ENCODE measurements around the gene LASP1.
A peak's percentile ranks its signal among the peaks of the same experiment; 100 is the strongest.
"Not testable (repeated sequence)": the region's sequence is repeated elsewhere in the genome, so short reads cannot be mapped to it uniquely, and the experiment has no call there.

LASP1 gene

DNA sequence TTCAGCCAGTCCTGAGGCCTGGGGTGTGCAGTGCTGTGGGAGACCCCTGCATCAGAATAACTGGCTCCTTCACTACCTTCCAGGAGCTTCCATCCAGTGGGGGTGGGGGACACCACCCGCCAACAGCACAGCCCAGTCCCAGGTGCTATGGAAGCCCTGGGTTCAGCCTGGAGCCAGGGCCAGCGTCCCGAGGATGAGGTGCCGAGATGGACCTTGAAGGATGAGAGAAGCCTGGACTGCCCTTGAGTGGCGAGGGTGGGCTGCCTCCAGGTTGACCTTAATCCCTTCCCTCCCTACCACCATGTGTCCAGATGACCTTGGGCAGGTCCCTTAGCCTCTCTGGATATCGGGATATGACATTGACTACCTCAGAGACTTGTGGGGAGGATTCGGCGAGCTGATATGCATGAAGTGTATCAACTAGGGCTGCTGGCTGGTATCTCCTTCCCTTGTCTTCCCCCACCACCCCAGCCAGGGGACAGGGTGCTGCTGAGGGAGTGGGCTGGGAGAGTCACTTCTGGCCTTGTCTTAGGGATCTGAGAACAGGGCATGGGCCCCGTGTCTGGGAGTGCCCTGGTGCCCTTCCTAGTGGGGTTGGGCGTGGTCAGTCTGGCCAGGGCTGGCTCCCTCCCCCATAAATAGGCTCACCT, 41.3 kb downstream of the LASP1 start:
- no peak for DNase-seq

DNA sequence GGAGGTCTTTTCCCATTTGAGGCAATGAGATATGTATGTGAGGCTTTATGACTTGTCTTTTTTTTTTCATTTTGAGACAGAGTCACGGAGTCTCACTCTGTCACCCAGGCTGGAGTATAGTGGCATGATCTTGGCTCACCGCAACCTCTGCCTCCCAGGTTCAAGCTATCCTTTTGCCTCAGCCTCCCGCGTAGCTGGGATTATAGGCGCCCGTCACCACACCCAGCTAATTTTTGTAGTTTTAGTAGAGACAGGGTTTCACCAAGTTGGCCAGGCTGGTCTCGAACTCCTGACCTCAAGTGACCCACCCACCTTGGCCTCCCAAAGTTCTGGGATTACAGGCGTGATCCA, 41.8 kb downstream of the LASP1 start:
- DNase-seq: not testable (repeated sequence)

DNA sequence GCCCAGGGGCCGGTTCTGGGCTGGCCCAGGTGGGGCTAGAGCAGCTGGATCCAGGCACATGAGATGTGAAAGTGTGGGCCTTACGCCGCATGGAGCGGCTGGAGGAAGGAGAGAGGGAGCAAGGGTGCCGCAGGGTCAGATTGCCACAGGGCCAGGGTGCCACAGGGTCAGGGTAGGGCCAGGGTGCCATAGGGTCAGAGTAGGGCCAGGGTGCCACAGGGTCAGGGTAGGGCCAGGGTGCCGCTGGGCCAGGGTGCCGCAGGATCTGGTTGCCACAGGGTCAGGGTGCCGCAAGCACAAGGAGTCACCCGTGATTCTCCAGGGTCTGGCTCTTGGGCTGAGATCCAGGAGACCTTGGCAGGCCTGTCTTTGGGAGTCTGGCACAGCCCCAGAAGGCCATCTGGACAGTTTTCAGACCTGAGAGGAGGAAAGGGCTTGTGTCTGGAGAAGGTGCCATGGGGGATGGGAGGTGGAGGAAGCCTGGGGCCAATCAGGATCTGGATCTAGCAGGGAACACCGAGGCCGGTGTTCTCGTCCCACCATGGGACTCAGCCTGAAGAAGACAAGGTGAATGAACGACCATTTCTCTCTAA, 42.5 kb downstream of the LASP1 start:
- no peak for DNase-seq

DNA sequence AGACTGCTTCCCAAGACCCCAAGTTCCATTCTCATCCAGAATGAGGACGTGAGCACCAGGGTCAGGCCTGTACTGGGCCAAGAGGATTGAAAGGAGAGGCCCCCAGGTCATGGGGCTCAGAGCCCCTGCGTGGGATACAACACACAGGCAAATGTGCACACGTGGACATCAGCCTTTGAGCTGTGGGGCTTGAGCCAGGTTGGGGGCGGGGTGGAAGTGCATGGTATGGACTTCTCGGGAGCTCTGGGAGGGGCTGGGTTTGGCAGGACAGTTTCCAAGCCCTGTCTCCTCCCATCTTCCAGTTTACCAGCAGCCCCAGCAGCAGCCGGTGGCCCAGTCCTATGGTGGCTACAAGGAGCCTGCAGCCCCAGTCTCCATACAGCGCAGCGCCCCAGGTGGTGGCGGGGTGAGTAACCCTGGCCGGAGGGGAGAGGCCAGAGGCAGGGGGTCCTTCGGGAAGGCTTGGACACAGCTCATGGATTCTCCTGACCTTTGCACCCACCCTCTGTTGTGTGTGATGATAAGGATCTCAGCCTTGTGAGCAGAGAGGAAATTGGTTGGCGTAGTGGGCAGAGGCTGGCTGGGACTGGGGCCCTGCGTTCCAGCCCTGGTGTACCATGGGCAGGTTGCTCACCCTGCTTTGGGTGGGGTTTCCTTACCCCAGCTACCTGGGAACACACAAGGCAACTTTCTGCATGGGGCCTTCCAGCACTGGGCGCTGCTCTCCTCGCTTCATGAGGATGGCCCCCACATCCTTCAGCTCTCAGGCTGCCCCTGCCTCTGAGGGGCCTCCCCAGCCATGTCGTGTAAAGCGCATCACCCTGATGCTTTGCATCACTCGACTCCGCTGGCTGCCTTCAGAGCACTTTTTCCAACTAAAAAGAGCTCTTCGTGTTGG, 45.1 kb downstream of the LASP1 start:
- DNase-seq: no peak

DNA sequence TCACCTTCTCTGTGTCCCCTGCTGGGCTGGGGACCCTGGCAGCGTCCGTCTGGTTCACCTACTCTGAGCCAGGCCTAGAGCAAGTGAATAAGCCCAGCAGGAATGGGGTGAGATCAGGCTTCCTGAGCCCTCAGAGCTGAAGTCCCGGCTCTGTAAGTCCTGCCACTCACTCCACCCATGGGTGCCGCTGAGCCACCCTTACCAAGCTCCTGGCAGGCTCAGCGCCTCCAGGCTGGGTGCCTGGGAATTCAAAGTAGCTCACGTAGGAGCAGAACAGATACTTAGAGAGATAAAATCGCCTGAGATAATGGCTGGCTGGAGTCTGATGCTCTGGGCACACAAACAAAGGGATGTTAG, 45.8 kb downstream of the LASP1 start:
- no peak for DNase-seq

DNA sequence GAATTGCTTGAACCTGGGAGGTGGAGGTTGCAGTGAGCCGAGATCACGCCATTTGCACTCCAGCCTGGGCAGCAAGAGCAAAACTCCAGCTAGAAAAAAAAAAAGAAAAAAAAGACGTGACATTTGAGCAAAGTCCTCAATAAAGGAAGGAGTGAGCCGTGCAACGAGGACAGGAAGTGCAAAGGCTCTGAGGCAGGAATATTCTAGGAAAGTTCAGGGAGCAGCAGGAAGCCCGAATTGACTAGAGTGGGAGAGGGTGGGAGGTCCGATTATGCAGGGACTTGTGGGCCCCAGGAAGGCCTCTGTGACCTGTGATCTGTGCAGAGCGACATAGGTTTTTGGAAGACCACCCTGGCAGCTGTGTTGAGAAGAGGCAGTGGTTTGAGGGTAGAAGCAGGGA, 46.9 kb downstream of the LASP1 start:
- no peak for DNase-seq

DNA sequence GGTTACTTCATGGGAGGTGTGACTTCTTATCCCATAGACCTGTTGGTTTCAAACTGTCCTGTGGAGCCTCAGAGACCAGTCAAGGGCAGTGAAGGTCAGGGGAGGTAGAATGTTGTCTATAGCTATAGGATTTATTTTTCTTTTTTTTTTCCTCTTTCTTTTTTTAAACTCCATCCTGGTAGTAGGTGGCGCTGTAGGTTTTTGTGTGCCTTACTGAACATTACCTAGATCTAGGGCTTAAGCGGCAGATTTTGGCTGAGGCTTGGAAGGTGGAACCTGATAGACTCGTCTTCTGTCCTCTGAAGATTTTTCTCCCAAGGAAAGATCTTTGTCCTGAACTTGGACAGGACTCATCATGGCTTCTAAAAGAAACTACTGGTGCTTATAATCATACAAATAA, 47.4 kb downstream of the LASP1 start:
- DNase-seq: no peak

DNA sequence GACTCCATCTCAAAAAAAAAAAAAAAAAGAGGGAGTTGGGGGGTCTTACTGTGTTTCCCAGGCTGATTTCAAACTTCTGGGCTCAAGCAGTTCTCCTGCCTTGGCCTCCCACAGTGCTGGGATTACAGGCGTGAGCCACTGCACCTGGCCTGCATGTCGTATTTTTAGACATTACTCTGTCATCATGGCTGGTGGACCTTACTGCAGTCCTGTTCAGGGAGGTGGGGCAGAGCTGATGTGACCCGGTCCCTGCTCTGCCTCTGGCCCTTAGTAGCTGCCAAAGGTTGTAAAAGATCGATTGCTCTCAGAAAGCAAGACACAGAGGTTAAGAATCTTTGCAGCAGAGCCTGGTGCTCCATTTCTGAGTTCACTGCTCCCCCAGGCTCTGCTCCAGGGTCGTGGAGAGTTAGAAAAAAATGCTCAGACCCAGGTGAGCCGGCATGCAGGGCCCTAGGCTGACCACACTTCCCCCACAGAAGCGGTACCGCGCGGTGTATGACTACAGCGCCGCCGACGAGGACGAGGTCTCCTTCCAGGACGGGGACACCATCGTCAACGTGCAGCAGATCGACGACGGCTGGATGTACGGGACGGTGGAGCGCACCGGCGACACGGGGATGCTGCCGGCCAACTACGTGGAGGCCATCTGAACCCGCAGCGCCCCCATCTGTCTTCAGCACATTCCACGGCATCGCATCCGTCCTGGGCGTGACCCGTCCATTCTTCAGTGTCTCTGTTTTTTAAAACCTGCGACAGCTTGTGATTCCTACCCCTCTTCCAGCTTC, 48.5 kb downstream of the LASP1 start:
- no peak for DNase-seq

DNA sequence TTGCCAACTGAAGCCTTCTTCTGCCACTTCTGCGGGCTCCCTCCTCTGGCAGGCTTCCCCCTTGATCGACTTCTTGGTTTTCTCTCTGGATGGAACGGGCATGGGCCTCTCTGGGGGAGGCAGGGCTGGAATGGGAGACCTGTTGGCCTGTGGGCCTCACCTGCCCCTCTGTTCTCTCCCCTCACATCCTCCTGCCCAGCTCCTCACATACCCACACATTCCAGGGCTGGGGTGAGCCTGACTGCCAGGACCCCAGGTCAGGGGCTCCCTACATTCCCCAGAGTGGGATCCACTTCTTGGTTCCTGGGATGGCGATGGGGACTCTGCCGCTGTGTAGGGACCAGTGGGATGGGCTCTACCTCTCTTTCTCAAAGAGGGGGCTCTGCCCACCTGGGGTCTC, 49.1 kb downstream of the LASP1 start:
- DNase-seq: no peak

DNA sequence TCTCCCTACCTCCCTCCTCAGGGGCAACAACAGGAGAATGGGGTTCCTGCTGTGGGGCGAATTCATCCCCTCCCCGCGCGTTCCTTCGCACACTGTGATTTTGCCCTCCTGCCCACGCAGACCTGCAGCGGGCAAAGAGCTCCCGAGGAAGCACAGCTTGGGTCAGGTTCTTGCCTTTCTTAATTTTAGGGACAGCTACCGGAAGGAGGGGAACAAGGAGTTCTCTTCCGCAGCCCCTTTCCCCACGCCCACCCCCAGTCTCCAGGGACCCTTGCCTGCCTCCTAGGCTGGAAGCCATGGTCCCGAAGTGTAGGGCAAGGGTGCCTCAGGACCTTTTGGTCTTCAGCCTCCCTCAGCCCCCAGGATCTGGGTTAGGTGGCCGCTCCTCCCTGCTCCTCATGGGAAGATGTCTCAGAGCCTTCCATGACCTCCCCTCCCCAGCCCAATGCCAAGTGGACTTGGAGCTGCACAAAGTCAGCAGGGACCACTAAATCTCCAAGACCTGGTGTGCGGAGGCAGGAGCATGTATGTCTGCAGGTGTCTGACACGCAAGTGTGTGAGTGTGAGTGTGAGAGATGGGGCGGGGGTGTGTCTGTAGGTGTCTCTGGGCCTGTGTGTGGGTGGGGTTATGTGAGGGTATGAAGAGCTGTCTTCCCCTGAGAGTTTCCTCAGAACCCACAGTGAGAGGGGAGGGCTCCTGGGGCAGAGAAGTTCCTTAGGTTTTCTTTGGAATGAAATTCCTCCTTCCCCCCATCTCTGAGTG, 49.6 kb downstream of the LASP1 start:
- DNase-seq: no peak

DNA sequence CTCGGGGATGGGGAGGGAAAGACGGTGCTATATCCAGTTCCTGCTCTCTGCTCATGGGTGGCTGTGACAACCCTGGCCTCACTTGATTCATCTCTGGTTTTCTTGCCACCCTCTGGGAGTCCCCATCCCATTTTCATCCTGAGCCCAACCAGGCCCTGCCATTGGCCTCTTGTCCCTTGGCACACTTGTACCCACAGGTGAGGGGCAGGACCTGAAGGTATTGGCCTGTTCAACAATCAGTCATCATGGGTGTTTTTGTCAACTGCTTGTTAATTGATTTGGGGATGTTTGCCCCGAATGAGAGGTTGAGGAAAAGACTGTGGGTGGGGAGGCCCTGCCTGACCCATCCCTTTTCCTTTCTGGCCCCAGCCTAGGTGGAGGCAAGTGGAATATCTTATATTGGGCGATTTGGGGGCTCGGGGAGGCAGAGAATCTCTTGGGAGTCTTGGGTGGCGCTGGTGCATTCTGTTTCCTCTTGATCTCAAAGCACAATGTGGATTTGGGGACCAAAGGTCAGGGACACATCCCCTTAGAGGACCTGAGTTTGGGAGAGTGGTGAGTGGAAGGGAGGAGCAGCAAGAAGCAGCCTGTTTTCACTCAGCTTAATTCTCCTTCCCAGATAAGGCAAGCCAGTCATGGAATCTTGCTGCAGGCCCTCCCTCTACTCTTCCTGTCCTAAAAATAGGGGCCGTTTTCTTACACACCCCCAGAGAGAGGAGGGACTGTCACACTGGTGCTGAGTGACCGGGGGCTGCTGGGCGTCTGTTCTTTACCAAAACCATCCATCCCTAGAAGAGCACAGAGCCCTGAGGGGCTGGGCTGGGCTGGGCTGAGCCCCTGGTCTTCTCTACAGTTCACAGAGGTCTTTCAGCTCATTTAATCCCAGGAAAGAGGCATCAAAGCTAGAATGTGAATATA, 50.8 kb downstream of the LASP1 start:
- DNase-seq: no peak

DNA sequence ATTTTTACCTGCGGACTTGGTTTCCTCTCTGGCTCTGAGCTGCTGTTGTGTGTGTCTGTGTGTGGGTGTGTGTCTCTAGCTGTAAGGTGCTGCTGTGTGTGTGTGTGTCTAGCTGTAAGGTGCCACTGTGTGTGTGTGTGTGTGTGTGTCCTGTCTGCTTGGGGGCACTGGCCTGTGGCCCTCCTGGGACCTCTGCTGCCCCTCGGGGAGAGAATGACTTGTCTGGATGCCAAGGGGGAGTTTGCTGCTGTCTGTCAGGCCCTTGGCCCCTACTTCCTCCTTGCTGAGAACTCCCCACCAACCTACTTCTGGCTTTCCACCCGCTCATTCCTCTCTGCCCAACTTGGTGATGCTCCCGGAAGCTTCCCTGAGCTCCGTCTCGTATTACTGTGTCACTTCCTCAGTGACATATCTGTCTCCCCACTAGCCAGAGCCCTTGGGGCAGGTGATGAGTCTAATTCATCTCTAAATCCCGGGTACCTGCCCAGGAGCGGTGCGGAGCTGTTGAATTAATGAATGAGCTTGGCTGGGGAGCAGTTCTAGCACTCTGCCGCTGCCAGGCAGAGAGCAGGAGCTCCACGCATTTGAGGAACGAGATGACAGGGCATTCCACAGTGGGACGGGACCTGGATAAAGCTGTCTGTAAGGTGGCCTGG, 52.0 kb downstream of the LASP1 start:
- no peak for DNase-seq

DNA sequence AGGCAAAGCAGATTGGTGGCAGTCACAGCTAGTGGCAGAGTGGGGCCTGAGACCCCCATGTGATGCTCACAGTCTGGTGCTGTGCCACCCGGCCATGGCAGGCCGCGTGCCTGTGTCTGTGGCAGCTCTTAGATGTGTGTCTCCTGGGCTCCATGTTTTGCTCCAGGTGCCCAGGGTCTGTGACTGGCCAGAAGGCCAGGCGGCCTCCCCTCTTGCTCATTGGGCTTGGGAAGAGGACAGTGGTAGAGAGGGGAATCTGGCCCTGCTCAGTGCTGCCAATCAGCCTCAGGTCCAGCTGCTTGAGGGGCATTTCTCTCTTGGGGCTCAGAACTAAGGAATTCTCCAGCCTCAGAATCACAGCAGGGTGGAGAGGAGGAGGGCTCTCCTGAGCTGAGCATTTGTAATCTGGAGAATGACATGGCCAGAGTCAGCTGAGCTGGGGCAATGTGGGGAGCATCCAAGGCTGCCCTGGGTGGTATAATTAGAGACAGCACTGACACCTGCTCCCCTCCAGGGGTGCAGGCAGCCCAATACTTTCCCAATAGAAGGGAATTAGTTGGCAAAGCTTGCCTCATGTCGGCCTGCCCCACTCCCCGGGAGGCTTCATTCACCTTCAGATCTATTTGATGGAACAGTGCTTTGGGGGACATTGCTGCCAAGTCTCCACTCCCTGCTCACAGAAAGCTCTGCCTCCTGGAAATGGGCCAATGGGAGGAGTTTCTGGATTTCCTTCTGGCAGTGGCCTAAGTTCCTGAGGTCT, 52.9 kb downstream of the LASP1 start:
- DNase-seq: peak; percentile 52

DNA sequence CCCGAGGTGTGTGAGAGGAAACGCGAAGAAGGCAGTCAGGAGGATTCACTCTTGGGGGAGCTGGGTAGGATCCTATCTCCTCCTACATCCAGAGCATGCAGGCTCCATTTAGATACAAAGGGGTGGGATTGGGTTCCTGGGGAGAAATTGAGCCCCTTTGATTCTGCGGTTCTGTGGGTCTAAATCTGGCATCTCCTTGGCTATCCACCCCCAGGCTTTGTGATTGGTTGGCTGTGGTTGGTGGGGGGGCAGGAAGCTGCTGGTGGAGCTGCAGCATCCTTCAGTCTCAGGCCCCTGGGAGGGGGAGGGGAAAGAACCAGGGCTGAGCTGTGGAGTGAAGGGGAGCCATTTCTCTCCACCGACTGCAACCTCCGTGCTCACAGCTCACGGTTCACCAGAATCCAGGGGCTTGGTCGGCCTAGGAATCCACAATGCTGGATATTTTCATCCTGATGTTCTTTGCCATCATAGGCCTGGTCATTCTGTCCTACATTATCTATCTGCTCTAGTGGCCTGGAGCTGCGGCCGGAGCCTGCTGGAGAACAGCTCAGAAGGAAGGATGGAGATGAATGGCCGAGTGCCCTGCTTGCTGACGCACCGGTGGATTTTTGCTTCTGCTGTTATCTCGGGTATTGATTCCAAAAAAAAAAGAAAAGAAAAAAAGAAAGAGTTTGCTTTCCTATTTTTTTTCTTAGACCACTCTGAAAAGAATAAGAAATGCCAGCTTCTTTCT, 55.6 kb downstream of the LASP1 start, which contains the start of gene LASP1NB:
TSS of gene LASP1NB (plus strand) at position 352 of the 733 bp plus-strand sequence.
- no peak for DNase-seq

DNA sequence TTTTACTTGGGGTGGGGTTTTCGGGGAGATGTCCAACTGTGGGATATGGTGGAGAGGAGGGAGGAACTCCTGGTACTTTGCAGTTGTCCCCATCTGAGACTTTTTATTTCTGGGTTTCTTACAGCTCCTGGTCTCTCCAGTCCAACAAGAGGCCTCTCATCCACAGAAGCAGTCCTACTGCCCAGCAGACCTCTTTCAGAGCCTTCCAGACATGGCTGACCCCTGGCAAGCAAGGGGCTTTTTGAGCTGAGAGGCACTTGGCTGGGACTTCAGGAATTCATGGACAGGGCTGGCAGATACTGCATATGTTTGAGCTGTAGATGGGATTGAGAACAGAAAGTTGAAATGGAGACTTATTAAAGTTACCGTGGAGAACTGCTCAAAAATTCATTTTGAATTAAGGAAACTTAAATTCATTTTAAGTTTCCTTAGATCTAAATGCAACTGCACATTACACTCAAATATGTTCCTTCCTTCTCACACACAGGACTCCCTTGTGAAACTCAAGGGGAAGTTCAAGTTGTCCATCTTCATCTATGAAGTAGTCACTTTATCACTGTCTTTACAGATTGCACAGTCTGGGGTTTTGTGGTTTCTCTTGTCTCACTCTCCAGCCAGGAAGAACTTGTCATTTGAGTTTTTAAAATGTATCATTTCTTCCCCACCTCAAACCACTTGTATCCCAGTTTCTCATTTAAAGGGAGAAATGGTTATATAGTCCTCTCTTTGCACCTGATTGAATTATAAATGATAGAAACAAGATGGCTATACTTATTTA, 56.6 kb downstream of the LASP1 start:
- DNase-seq: no peak

DNA sequence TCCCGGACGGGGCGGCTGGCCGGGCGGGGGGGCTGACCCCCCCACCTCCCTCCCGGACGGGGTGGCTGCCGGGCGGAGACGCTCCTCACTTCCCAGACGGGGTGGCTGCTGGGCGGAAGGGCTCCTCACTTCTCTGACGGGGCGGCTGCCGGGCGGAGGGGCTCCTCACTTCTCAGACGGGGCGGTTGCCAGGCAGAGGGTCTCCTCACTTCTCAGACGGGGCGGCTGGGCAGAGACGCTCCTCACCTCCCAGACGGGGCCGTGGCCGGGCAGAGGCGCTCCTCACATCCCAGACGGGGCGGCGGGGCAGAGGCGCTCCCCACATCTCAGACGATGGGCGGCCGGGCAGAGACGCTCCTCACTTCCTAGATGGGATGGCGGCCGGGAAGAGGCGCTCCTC, 60.9 kb downstream of the LASP1 start:
- DNase-seq: not testable (repeated sequence)

DNA sequence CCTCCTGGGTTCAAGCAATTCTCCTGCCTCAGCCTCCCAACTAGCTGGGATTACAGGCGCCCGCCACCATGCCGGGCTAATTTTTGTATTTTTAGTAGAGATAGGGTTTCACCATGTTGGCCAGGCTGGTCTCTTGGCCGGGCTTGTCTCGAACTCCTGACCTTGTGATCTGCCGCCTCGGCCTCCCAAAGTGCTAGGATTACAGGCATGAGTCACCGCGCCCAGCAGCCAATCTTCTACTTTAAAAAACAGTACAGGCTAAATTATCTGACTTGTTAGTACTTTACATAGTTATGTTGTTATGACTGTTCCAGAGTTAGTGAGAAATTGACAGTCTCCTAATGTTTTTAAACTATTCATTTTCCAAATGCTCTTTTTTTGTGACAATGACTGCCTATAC, 64.1 kb downstream of the LASP1 start:
- not testable (repeated sequence) for DNase-seq

DNA sequence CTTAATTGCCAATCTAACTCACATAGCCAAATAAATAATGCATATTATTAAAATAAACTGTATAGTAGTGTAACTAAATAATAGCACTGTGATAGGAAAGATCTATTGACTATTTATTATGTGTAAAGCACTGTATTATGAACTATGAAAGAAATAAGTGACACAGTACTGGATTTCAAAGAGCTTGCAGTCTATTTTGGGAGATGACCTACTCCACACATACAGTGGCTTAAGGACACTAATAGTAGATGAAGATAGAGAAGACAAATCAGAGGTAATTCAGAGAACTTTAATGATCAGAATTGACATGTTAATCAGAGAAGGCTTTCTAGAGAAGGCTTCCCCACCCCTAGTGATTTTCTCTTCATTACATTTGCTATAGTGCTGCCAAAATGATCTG, 70.1 kb downstream of the LASP1 start:
- no peak for DNase-seq

DNA sequence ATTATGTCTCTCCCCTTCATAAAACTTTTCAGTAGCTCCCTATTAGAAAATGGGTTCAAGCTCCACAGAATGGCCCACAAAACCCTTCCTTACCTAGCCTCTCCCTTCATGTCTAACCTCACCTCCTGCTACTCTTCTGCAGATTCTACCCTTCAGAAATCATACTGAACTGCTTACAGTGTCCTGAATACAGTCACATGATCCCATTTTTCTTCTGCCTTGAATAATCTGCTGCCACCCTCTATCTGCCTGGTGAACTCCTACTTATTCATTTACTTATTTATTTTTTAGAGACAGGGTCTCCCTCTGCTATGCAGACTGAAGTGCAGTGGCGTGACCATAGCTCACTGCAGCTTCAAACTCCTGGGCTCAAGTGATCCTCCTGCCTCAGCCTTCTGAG, 70.5 kb downstream of the LASP1 start:
- DNase-seq: no peak
